Right renal cortex interstitium (tissue), 3 donors: ENCODE measurements around the gene CDR2L. TPM values are rescaled to one million over a fixed set of nuclear protein-coding genes. Genes with fewer than 3 reads are reported as not detected.
A peak's percentile ranks its signal among the peaks of the same experiment; 100 is the strongest.
"Not testable (repeated sequence)": the region's sequence is repeated elsewhere in the genome, so short reads cannot be mapped to it uniquely, and the experiment has no call there.

Experiments used
- DNase-seq, 3 donors: peaks; one replicate each; pipeline ENCODE4 v3.0.0-alpha.2; 2013; ENCODE audit warnings: low read depth in 3 of 3, low spot score in 2 of 3
- polyA plus RNA-seq, 3 donors: library from polyadenylated mRNA; unstranded; fragments of 120-200 nt; gene quantifications; one replicate each; pipeline ENCODE4 v1.2.1, GENCODE V29; 2013; ENCODE audit not compliant: insufficient read length in 3 of 3

Gene CDR2L
- polyA plus RNA-seq, 3 donors: 7.3 to 8.6 (median 7.7) TPM

GRCh38 chr17:74957935-74958740 is 29.3 kb upstream of the CDR2L start:
- no peak for DNase-seq

DNA sequence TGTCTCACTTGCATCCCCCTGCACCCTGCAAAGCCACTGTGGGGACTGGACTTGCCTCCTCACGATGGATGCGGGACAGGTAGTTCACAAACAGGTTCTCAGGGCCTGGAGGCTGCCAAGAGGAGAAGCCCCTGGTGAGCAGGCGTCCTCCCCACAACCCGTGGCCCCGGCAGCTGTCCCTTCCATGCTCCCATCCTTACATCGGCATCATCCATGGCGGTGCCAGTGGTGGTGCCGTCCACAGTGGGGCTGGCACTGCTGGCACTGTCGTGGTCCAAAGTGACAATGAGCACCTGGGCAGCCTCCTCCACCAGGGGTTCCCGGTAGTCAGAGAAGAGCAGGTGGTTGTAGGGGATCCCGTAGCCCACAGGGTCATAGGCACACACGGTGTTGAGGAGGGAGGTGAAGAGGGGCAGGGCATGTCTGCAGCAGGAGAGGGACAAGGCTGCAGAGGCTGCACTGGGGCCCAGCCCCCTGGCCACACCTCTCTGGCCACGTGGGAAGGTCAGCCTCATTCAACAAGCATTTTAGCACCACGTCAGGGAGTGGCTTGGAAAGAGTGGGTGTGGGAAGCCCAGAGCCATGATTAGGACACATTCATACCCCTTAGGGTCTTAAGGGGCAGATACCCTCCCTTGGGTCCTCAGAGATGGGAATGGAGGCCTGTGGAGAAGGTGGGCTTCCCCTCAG is 27.5 kb upstream of the CDR2L start:
- no peak for DNase-seq

GRCh38 chr17:74960570-74961342 is 26.7 kb upstream of the CDR2L start:
- DNase-seq: no peak

- peak in 1 of 3 donors; percentile 71 for DNase-seq
Observed at GRCh38 chr17:74961657-74962350, 25.6 kb upstream of the CDR2L start.

DNA sequence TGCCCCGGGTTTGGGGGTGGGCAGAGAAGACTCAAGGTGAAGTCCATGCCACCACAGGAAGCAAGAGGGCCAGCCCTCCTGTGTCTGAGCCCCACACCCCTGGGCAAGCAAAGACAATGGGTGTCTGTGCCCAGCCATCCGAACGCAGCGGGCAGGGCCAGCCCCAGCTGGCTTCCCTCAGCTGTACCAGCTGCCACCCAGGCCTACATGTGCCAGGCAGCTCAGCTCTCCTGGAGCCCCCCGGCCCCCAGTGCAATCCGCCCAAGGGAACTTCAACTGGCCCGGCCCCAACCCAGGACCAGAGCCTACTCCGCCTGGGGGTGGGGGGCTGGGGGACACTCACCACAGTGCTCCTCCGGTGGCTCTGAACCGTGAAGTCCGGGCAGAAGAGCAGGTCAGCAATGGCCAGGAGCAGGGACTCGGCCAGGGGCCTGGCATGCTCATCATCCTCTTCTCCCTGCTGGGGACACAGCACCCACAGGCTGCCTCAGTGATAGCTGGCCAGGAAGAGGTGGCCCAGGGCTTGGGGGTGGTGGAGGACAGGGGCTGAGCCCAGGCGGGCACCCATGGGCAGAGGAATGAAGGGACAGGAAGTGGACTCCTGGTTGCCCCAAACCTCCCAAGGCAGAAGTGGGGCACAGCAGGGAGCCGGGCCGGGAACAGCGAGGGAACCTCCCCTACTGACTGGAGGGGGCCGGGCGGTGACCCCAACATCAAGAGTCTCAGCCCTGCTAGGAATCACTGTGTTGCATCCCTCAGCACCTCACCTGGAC is 24.6 kb upstream of the CDR2L start:
- DNase-seq: no peak

GRCh38 chr17:74963656-74964055 is 23.8 kb upstream of the CDR2L start:
- no peak for DNase-seq

- DNase-seq: no peak
Observed at GRCh38 chr17:74964246-74964761, 23.1 kb upstream of the CDR2L start.

GRCh38 chr17:74964988-74965622 is 22.3 kb upstream of the CDR2L start:
- no peak for DNase-seq

DNA sequence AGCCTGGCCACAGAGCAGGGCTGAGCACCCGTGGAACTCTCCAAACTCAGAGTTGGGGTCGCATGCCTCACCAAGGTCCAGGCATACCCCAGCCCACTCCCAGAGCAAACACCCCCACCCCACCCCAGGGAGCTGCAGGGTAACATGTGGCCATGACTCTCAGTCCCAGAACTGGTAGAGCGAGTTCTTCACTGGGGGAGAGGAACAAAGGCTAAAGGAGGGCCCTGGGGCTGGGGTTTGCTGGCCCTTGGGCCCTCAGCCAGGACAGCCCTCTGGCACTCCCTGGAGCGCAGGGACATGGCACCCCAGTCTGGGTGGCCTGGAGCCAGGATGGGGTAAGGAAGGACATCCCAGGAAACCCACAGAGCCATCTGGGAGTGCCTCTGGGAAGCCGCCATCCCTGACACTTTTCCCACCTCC is 19.1 kb upstream of the CDR2L start:
- DNase-seq: no peak

GRCh38 chr17:74969501-74969900 is 17.9 kb upstream of the CDR2L start:
- not testable (repeated sequence) for DNase-seq

DNA sequence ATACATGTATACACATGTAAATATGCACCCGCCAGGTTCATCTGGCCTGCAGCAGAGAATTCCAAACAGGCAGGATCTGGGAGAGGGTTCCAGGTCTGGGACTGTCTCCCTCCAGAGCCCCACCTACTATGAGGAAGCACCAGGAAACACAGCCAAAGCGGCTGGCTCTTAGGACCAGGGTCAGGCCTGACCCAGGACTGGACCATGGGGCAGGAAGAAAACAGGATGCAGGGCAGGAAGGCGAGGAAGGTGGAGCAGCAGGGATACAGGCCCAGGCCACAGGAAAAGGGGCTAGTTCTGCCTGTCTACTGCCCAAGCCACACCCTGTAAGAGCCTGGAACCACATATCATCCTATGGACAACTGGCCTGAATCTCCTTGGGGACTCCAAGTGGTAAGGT is 17.0 kb upstream of the CDR2L start:
- DNase-seq: no peak

GRCh38 chr17:74971069-74971841 is 16.2 kb upstream of the CDR2L start:
- DNase-seq: no peak

GRCh38 chr17:74971842-74972106 is 15.7 kb upstream of the CDR2L start:
- no peak for DNase-seq

DNA sequence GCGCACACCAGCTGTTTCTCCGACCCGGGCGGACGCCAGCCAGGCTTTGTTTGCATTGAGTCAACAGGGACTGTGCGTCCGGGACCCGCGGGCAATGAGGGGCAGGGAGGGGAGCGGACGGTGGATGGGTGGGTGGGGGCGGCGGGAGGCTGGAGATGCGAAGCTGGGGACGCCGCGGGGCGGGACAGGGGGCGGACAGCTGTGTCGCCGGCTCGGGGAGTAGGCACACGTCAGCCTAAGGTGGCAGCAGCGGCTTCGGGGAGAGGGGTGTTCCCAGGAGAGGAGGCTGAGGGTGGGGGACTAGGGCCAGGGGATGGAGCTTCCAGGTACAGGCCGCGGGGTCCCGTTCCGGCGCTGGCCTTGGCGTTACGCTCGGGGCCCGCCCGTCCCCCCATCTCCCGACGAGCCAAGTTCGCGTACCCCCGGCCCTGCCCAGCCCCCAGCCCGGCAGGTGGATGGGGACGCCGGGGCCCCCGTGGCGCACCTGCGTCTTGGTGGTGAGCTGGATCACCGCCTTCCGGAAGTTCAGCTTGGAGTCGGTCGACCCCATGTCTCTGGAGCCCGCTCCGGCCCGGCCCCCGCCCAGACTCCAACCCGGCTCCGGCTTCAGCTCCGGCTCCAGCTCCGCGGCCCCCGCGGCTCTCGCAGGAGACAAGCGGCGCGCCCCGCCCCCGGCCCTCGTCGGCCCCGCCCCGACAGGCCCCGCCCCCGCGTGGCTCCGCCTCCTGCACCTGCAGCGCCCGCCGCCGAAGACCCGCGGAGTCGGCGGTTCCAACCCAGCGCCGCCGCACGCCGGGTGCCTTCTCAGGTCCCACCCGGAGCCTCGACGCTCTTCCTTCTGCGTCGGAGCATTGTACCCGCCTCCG is 15.1 kb upstream of the CDR2L start, which contains the start of gene HID1:
HID1 (minus strand) TSS at position 653 of the 866 bp plus-strand sequence; CDS start at position 550, 103 bp downstream.
- no peak for DNase-seq

- DNase-seq: no peak
Observed at GRCh38 chr17:74972973-74973328, 14.5 kb upstream of the CDR2L start.

DNA sequence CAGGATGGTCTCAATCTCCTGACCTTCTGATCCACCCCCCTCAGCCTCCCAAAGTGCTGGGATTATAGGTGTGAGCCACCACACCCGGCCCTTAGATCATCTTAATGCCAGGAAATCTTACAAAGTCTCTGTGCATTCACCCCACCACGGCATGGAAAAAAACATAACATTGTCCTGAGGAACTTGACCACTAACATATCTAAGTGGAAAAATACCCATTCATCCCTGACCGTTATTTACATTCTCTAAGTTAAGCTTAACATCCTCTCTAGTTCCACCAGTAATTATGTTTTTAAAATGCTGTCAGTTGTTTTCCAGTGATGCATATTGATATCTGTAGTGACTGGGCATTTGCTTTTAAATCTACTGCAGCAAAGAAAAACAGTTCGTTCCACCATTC is 11.5 kb upstream of the CDR2L start:
- DNase-seq: no peak

- DNase-seq: no peak
Observed at GRCh38 chr17:74977802-74978201, 9.6 kb upstream of the CDR2L start.

- no peak for DNase-seq
Observed at GRCh38 chr17:74978240-74978639, 9.2 kb upstream of the CDR2L start.
